Measurements from ENCODE around the gene SLC22A13.
"Not testable (repeated sequence)": the region's sequence is repeated elsewhere in the genome, so short reads cannot be mapped to it uniquely, and the experiment has no call there.

Gene SLC22A13

DNA sequence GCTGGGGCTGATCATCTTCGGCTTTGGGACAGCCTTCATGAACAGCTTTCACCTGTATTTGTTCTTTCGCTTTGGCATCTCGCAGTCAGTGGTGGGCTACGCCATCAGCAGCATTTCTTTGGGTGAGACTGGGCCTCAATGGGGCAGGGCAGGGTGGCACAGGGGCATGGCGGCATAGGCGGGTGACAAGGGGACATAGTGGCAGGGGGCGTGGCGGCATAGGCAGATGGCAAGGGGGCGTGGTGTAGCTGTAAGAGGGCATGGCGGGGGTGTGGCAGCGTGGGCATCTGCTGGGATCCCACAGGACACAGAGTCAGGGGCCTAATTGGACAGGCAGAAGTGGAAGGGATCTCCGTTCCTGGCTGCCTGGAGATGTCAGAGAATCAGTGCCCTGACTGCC, 42.0 kb downstream of the SLC22A13 start:
- DNase-seq, result no peak

DNA sequence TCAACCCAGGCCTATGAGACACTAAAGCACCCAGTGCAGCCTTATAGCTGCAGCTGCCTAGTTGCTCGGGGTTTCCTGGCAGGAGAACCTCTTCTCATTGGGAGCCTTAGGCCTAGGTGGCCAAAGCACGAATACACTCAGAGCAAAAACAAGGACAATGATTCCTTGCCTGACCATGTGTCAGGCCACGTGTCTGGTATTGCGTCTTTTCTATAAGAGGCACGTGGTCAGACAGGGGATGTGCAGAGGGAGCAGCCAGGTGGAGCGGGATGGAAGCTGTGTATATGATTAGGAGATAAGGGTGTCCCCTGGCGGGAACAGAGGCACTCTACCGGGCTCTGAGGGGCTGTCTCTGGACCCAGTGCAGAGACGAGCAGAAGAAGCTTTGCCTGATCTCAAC, 42.8 kb downstream of the SLC22A13 start:
- no peak for DNase-seq

DNA sequence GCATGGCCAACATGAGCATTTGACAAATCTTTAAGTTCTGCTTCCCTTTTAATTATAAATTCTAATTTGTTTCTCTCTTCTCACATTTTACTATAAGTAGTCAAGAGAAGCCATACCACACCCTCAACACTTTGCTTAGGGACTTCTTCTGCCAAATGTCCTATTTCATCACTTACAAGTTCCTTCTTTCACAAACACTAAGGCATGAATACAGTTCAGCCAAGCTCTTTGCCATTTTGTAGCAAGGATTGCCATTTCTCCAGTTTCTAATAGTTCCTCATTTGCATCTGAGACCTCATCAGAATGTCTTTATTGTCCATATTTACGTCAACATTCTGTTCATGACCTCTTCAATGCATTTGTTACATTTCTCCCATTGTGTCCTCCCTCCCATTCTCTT, 45.9 kb downstream of the SLC22A13 start:
- DNase-seq, result peak; percentile 53 to 72

DNA sequence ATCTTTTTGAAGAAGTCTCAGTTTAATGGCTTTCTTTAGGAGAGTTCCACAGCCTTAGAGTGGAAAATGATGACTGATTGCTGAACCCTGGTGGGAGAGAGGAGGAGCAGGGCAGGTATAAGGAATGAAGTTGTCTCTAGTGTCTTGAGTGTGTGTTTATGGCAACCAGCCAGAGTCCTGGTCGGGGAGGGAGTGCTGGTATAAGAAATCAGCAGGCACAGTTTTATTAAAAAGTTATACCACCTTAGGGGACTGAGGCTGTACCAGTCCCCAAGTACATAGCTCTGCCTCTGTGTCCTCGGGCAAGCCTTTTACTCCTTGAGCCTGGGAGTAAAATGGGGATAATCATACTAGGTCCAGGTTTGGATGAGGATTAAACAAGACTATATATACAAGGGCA, 46.3 kb downstream of the SLC22A13 start:
- no peak for DNase-seq

DNA sequence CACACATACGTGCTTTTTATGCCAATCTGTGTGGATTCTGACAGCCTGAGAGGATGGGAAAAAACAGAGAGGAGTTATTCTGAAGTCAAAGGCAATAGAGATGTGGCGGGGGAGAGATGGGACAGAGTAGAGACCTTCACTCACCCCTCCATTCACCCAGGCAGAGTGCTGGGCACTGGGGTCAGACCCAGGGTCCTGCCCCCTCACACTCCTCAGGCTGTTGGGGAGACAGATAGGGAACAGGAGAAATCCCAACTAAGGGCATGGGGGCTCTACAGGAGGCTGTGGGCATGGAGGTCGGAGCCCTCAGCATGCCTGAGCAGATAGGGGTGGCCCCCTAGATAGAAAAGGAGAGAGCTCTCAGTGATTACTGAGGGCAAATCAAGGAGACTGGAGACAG, 46.7 kb downstream of the SLC22A13 start:
- no peak for DNase-seq

- DNase-seq, result no peak
Measured at GRCh38 chr3:38313263-38313662, 47.7 kb downstream of the SLC22A13 start.

GRCh38 chr3:38313695-38314094, 48.1 kb downstream of the SLC22A13 start:
- no peak for DNase-seq

DNA sequence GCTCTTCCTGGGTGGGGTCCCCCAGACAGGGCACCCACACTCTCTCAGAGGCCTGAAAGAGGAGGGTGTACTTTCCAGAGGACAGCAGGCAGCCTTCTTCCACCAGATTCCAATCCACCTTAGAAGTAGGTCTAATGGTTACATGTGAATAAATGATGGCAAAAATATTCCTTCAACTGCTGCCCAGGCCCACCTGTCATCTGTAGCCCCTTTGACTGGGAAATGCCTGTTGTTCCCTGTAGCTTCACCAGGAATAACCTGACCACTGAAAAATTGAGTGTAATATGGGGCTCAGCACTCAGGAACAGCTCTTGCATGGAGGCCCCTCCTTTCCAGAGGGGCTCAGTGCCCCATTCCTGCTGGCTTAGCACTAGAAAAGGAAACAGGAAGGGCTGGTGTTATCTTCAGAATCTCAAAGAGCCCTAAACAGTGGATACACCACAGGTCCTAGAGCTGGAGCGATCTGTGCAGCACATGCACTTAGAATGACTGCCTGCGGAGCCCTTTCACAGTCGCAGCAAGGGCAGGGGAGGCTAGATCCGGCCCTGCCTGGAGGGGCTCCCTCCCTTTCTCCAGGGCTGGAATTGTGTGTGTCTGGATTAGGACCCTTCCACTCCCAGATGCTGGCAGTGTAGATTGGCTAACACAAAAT, 48.6 kb downstream of the SLC22A13 start:
- DNase-seq, result no peak

GRCh38 chr3:38314764-38315487, 49.3 kb downstream of the SLC22A13 start:
- DNase-seq, result no peak

DNA sequence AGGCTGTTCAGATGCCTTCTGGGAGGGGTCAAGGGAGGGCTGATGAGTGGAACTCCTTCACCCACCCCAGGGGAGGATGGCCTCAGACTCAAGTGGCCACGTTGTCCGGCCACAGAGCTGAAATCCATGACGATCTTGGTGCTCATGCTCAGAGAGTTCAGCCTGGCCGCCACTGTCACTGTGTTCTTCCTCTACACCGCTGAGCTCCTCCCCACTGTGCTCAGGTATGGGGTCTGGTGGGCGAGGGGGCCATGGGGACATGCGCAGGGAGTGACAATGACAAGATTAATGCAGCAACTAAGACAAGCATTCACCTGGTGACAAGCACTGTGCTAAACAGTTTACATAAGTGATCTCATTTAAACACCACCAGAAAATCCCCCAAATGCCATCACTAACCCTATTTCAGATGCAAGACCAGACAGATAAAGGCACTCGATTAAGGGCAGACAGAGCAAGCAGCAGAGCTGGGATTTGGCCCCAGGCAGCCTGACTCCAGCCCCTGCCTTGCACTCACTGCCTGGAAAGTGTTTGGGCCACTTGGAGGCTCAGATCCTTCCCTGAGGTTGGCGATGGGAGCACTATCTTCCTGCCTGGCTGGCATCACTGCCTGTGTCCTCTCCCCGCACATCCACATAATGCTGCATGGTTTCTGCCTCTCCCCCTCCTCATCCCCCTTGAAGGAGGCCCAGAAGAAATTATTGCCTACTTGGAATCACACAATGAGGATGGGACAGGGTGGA, 50.0 kb downstream of the SLC22A13 start:
- no peak for DNase-seq

GRCh38 chr3:38316356-38317191, 51.0 kb downstream of the SLC22A13 start:
- DNase-seq, result no peak

- no peak for DNase-seq
Measured at GRCh38 chr3:38317192-38317759, 51.7 kb downstream of the SLC22A13 start.

DNA sequence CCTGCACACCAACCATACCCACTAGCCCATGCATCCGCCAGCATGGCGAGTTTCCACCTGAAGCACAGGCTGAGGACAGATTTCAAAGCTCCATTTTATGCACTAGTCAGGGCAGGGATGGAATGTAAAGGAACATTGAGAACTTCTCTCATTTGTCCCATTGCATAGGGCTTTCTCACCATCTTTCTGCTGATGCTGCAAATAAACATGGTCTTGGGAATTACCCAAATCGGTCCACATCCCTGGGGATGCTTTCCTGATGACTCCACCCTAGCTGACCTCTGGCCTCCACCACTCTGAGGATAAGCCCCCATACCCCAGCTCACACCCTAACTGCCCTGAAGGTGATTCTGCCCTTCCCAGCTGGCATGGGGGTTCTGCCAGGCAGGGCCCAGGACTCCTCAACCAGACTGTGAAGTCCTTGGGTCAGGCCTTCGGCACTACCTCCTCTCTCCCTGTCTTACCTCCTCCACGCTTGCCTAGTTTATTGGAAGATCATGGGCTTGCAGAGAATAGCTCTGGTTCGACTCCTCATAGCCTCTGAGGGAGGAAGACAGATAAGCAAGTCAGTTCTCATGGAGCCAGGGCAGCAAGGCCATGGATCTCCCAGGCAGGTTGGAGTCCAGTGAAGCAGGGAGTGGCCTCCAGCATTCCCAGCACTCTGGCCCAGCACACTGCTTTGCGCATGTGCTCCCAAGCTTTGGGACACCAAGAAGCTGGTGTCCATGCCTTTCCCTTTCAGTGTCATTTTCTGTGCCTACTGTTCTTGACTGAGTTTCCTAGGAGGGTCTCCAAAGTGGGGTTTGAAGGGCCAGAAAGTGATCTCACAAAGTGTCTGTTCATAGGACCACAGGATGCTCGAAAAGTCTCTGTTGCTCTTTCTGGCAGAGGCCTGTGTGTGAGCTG, 53.4 kb downstream of the SLC22A13 start:
- DNase-seq, result no peak

- not testable (repeated sequence) for DNase-seq
Measured at GRCh38 chr3:38320638-38321037, 55.0 kb downstream of the SLC22A13 start.

DNA sequence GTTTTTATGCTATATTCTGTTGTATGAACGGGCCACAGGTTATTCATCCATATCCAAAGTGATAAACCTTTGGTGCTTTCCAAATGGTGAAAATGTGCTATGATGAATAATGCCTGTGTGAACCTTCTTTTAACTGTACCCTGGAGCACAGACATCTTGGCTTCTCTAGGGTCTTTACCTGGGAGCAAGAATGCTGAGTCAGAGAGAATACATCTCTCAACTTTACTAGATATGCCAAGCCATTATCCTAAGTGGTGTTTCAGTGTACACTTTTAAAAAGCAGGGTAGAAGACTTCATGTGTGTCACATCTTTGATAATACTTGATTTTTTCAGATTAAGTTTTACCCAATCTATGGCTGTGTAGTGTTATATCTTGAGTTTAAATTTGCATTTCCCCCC, 57.4 kb downstream of the SLC22A13 start:
- no peak for DNase-seq

DNA sequence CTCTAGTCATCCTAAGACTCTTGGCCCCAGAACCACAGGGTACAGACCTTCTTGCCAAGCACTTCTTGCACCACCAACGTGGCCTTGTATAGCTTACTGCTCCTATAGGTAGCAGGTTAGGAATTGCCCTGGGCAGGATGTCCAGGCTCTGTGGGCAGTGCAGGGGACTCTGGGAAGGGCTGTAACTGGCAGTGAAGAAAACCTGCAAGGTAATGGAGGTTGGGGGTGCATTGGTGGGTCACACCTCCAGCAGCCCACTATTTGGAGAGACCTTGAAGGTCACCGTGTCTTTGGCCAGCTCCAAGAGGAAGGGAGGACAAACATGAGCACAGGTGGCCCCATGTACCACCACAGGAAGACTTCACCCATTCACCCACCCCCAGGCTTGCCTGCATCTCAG, 59.6 kb downstream of the SLC22A13 start:
- no peak for DNase-seq

- DNase-seq, result no peak
Measured at GRCh38 chr3:38327335-38328009, 61.9 kb downstream of the SLC22A13 start.

All from AML-193 (cell line).